HG03342 (cell line): ENCODE measurements around the gene CAMKK1.
A peak's percentile ranks its signal among the peaks of the same experiment; 100 is the strongest.
"Not testable (repeated sequence)": the region's sequence is repeated elsewhere in the genome, so short reads cannot be mapped to it uniquely, and the experiment has no call there.

Experiments
- ATAC-seq: cut with Tn5 transposase; IDR thresholded peaks from one replicate; pipeline ENCODE4 v1.9.1; 2021; ENCODE audit warnings: mild to moderate bottlenecking, moderate library complexity; ENCODE audit not compliant: unreplicated experiment

CAMKK1 gene

DNA sequence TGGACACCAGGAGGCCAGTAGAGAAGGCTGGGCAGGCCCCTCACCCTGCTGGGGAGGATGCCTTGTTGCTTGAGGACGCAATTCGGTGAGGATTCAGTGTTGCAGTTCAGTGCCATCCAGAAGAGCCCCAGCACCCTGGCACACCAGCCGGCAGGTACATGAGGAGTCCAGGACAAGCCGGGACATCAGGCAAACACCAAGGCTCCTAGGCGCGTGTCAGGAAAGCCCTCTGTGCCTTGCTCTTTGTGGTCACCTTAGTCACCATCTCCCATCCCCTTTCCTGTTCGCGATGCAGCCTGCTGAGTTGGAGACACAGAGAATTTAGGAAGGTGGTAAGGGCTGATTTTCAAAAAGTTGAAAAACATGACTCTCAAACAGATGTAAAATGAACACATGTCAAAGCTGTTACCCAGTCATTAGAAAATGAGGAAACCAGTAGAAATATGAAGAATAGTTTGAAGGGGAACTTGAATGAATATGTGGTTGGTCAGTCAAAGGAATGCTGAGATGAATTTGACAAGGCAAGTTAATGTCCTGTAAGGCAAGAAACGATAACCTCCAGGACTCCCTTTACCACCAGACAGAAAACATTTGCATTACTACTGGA is 44.5 kb downstream of the CAMKK1 start:
- ATAC-seq, result no peak

DNA sequence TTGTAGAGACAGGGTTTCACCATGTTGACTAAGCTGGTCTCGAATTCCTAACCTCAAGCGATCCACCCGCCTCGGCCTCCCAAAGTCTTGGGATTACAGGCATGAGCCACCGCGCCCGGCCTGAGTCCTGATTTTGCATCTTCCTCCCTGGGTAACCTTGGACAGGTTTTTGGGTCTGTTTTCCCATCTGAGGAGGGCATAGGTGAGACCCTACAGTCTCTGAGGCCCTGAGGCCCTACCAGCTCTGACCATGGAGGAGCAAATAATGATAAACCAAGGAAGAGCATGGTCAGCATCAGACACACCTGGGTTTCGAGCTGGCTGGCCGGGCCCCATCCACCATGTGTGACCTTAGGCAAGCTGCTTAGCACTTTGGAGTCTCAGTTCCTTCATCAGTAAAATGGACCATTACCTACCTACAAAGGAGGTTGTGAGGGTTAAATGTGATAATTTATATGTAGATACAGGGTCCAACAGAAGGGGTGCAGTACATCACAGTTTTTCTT is 45.6 kb downstream of the CAMKK1 start:
- ATAC-seq, result no peak

DNA sequence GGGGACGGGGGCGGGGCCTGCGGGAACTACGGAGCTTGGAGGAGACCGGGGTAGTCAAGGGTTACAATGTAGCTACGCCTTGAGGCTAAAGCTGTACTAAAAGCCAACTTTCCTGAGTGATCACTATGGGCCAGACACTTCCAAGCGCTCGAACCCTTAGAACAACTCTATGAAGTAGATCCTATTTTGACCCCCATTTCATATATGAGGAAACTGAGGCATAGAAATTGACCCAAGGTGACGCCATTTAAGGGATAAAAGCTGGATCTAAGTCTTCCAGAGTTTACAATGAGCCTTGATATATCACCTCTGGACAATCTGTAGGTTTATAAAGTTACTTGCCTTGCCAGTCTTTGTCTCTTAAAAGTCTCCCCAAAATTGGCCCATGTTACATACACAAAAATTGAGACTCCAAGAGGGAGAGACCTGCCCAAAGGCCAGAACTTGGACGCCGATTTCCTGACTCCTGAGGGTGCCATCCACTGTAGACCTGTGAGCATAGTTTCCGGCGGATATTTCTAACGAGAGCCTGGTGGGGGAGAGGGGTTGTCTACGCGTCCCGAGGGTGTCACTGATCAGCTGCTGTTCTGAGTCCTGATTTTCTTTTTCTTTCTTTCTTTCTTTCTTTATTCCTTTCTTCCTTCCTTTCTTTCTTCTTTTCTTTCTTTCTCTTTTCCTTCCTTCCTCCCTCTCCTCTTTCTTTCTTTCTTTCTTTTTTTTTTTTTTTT is 46.3 kb downstream of the CAMKK1 start:
- no peak for ATAC-seq

- ATAC-seq, result peak; percentile 87
Observed at GRCh38 chr17:3845621-3846436, 47.0 kb downstream of the CAMKK1 start, which contains the start of gene NCBP3. Gene NCBP3 (minus strand): TSS chr17:3846246. CDS start chr17:3846223, 23 bp downstream.

GRCh38 chr17:3845291-3845620 is 47.6 kb downstream of the CAMKK1 start:
- ATAC-seq, result no peak

- not testable (repeated sequence) for ATAC-seq
Observed at GRCh38 chr17:3844556-3844955, 48.3 kb downstream of the CAMKK1 start.

- ATAC-seq, result no peak
Observed at GRCh38 chr17:3843935-3844516, 48.8 kb downstream of the CAMKK1 start.

DNA sequence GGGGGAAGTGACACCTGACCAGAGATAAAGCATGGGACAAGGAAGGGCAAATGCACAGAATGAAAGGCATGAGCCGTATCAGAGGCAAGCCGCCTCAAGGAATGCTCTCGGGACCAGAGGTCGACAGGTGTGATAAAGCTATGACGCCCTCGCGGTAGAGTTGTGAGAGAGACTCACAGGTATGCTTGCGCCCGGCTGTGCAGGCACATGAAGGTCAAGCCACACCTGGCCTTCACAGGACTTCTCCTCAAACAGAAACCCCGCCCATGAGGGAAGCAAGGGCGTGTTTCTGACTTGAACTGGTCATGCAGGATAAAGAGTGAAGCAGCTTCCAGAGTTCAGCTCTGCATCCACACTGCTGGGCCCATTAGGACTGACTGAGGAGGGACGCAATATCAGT is 54.6 kb downstream of the CAMKK1 start:
- no peak for ATAC-seq

GRCh38 chr17:3836551-3836950 is 56.3 kb downstream of the CAMKK1 start:
- ATAC-seq, result no peak

- no peak for ATAC-seq
Observed at GRCh38 chr17:3835410-3836229, 57.2 kb downstream of the CAMKK1 start.

GRCh38 chr17:3834811-3835210 is 58.0 kb downstream of the CAMKK1 start:
- no peak for ATAC-seq

- no peak for ATAC-seq
Observed at GRCh38 chr17:3828852-3829232, 64.0 kb downstream of the CAMKK1 start.

DNA sequence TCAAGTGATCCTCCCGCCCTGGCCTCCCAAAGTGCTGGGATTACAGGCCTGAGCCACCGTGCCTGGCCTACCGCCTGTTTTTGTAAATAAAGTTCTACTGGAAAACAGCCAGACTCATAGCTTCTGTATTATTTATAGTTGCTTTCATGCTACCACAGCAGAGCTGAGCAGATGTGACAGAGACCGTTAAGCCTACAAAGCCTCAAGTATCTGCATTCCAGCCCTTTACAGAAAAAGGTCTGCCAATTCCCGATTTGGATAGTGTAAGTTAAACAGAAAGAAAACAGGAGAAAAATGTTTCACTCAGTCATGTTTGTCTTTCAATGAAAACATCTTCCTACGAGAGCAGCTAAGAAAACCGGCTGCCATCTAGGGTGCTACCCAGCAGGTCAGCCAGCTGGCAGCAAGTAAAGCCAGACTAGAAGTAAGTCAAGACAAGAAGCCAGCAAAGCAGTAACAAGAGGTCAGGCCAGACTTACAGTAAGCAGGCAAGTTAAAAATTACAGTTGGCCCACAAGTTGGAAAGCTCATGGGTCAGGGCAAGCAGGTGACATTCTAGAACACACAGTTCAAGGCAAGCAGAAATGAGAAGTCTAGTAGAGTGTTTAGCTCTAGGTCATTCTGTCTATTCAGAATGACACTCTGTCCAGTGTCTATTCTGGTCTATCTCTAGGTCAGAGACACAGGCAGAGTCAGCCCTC is 64.6 kb downstream of the CAMKK1 start:
- ATAC-seq, result no peak

DNA sequence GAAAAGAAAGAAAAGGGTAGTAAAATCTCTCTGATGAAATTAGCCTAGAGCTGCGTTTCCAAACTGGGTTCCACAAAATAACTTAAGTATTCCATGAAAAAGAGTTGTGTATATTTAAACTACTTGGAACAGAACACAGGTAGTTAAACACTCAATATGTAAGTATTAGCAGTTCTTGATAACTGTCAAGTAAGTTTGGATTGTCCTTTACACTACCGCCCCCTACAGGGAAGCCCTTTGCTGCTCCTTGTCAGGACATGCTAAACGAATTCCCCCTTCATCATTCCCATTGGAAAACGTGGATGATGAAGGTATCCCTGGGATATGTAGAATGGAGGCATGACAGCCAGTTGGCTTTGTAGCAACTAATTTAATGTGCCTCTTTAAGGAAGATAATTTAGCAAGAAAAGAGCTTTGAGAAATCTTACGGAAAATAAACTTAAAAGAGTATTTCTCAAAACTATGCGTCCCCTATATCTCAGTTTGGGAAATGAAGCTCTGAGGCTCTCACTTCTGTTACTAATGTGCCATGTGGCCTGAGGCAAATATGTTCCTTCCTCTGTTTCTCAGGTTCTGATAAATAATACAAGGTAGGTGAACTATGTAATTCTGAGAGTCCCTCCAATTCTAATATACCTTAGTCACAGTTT is 65.6 kb downstream of the CAMKK1 start:
- no peak for ATAC-seq

GRCh38 chr17:3826191-3826590 is 66.7 kb downstream of the CAMKK1 start:
- ATAC-seq, result no peak

DNA sequence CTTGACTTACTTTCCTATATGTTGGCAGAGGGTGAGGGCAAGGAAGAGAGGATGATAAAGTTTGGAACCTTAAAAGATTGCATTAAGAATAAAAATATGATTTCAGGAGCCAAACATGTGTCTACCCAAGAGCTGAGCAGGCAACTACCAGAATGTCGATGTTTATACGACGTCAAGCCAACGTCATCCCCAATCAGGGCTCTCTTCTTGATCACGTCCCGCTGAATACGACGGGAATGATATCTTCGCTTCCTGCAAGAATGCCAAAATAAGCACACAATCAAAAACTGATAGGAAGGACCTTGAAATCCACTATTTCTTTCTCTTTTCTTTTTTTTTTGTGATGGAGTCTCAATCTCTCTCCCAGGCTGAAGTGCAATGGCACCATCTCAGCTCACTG is 71.8 kb downstream of the CAMKK1 start:
- ATAC-seq, result no peak

- no peak for ATAC-seq
Observed at GRCh38 chr17:3818786-3819185, 74.1 kb downstream of the CAMKK1 start.

DNA sequence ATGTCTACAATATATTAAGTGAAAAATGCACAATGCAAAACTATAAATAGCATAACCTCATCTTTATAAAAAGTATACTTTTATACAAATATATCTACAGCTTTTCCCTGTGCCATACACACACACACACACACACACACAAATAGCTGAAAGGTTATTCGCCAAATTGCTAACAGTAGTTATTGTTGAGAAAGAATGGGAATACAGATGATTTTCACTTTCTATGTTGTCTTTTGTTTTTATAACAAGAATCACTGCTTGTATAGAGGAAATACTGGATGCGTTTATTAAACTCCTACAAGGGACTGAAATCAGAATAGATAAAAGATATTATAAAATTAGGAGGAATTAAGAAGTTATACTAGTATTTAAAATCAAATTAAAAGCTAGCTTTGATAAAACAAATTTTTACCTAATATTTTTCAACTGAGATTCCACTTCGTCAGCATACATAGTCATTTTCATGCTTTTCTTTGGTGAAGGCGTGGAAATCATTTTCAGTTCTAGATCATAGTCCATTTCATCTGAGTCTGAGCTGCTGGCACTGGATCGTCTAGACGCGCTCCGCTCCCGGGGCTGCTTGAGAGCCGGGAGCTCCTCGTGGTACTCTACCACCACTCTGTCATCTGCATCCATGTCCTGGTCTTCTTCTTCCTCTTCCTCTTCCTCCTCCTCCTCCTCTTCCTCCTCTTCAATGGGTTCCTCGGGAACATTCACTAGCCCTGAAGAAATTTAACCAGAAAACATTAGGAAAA is 74.8 kb downstream of the CAMKK1 start:
- ATAC-seq, result no peak

- ATAC-seq, result no peak
Observed at GRCh38 chr17:3815925-3816324, 76.9 kb downstream of the CAMKK1 start.
